ENCODE measurements around the gene LDB1.

DNA sequence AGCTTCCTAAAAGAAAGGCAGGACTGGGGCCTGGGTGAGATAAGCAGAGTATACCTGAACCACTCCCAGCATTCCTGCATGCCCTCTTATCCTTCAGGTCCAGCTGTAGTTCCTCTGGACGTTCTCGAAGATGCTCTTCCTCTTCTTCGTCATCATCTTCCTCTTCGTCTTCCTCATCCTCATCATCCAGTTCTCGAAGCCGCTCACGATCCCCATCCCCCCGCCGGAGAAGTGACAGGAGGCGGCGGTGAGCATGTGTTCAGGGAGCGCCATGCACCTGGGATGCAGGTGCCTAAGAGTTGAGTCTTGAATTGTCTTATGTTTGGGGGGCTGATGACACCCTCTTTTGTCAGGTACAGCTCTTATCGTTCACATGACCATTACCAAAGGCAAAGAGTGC is 28.1 kb upstream of the LDB1 start:
- TF ChIP-seq, protein P1, sequence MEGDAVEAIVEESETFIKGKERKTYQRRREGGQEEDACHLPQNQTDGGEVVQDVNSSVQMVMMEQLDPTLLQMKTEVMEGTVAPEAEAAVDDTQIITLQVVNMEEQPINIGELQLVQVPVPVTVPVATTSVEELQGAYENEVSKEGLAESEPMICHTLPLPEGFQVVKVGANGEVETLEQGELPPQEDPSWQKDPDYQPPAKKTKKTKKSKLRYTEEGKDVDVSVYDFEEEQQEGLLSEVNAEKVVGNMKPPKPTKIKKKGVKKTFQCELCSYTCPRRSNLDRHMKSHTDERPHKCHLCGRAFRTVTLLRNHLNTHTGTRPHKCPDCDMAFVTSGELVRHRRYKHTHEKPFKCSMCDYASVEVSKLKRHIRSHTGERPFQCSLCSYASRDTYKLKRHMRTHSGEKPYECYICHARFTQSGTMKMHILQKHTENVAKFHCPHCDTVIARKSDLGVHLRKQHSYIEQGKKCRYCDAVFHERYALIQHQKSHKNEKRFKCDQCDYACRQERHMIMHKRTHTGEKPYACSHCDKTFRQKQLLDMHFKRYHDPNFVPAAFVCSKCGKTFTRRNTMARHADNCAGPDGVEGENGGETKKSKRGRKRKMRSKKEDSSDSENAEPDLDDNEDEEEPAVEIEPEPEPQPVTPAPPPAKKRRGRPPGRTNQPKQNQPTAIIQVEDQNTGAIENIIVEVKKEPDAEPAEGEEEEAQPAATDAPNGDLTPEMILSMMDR (IDR thresholded peaks at IDR 0.05), result no peak
- no peak for TF ChIP-seq POLR2A (IDR thresholded peaks at IDR 0.05)
